SK-MEL-5 (cell line): ENCODE data around the gene PEAR1. TPM values are rescaled to one million over a fixed set of nuclear protein-coding genes. Genes with fewer than 3 reads are reported as not detected.

Experiments
- DNase-seq: peaks from one replicate; pipeline ENCODE4 v3.0.0-alpha.2; 2016; ENCODE audit warnings: low read depth, low spot score
- in situ Hi-C: cut with HindIII; loops from 2 replicates; pipeline ENCODE4 v1.10.0; 2016; ENCODE audit warnings: low sequenced_read_pairs, high pct_unique_total_duplicates, low pct_unique_long_range_greater_than_20kb
- total RNA-seq: library from RNA; depleted of rRNA; stranded (reverse); fragments of >200 nt; shearing (Covaris generic); gene quantifications from 2 replicates; pipeline ENCODE4 v1.2.3, GENCODE V29; 2014

The PEAR1 gene
- total RNA-seq, 1 experiment from 2014 or later, result not detected

DNA sequence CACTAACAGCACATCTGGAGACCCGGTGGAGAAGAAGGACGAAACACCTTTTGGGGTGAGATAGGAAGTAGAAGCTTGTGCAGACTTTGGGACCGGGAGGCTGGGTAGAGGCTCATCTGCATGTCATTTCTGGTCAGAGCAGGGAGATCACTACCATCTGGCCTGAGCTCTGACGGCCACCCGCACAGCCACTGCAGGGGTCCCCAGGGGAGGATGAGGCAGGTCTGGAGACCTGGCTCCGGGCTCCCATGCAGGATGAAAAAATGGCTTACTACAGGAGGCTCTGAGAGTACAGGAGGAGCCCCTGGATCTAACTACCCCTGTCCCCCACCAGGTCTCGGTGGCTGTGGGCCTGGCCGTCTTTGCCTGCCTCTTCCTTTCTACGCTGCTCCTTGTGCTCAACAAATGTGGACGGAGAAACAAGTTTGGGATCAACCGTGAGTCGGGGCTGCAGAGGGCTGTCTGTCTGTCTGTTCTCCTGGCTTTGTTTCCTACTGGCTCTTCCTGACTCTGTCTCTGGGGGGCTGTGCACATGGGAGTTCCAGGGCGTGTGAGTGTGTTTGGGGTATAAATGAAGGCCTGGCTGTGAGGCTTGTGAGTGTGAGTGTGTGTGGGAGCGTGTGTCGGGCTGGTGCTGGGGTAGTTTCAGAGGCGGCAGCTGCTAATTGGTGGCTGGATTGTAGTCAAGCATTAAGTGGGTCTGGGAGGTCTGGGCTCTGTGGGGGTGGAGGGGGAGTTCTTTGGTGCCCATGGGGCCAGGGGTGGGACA is 18.8 kb upstream of the PEAR1 start:
- in situ Hi-C loops, result no loop called here
- DNase-seq, result no peak

DNA sequence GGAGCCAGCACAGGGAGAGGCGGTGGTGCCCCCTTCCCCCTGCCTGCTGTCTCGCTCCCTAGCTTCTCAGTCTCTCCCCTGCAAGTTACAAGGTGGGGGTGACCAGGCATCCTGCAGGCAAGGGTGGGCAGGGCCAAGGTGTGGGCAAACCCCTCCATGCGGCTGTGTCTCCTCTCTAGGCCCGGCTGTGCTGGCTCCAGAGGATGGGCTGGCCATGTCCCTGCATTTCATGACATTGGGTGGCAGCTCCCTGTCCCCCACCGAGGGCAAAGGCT is 18.2 kb upstream of the PEAR1 start:
- in situ Hi-C loops, result no loop called here
- DNase-seq, result no peak

DNA sequence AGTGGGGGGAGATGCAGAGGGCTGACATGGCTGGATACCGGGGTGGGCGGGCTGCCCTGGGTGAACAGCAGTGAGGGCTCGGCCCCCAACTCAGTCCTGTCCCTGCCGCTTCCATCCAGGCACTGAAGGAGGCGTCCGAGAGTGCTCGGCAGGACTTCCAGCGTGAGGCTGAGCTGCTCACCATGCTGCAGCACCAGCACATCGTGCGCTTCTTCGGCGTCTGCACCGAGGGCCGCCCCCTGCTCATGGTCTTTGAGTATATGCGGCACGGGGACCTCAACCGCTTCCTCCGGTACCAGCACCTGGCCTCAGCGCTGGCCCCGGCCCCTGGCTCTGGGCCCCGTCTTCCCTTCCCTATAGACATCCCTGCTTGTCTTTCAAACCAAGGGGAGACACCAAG is 17.2 kb upstream of the PEAR1 start:
- in situ Hi-C loops, result no loop called here
- DNase-seq, result no peak

DNA sequence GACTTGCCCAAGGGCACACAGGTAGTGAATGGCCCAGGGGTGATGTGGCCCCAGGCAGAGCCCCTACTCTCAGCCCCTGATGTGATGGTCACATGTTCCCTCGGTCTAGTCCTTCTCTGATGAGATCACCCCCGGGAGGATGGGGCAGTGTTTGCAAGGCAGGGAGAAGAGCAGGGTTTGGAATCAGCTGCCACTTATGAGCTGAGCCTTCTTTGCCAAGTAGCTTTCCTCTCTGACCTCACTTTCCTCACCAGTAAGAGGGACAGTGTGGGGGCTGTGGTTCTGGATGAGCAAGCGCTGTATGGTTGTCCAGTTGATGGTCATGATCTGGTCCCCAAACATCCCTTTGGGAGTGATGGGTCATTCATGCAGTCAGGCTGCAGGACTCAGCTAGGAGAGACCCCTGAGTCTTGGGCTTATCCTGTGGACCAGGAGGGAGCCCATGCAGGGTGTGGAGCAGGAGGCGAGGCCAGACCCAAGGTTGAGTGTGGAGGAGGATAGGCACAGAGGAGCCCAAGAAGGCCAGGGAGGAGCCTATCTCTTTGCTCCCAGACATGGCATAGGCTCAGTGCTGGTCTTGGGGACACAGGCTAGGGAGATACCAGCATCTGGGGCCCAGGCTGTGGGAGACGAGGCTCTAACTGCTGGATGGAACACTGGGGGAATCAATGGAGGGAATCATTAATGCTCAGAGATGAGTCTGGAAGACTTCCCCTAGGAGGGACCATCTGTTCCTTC is 15.9 kb upstream of the PEAR1 start:
- in situ Hi-C loops, result no loop called here
- DNase-seq, result no peak

DNA sequence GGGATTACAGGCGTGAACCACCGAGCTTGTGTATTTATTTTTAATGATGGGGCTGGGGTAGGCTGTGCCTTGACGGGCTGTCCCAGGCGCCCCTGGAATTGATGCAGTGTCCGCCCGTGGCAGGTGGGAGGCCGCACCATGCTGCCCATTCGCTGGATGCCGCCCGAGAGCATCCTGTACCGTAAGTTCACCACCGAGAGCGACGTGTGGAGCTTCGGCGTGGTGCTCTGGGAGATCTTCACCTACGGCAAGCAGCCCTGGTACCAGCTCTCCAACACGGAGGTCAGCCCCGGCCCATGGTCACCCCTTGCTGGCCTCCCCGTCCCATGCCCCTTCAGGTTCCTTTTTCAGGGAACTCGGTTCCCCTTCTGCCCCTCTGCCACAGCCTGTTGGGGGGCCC is 13.6 kb upstream of the PEAR1 start:
- DNase-seq, result no peak
- in situ Hi-C loops, result no loop called here

DNA sequence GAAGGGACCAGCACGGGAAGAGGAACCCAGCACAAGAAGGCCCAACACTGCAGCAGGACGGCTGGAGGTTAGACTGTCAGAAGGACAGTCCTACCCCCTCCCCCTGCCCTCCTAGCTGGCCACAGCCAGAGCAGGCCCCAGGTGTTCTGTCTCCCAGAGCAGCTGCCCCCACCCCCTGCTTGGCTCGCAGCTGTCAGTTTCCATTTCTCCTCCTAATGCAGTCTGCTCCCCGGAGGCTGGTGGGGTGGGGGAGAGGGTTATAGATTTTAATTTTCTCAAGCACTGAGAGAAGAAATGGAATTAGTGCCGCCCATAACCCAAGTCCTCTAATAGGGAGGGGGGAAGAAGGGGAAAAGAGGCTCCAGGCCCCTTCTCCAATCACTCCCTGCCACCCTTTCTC is 13.0 kb upstream of the PEAR1 start:
- in situ Hi-C loops, result no loop called here
- DNase-seq, result no peak

DNA sequence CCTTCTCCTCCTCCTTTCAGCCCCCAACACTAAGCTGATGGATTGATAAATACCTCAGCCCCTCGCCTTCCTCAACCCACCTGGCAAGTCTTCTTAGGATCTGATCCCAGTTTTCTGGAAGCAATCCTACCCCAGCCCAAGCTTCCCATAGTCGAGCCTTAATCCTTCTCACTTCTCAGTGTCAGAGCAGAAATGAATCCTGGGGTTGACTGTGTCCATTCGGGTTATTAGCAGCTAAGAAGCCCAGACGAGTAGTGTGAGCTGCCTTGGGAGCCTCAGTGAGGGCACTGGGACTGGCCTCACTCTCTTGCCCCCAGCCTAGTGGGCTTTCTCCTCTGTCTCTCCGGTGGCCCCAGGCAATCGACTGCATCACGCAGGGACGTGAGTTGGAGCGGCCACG is 12.4 kb upstream of the PEAR1 start:
- no peak for DNase-seq
- in situ Hi-C loops, result no loop called here

DNA sequence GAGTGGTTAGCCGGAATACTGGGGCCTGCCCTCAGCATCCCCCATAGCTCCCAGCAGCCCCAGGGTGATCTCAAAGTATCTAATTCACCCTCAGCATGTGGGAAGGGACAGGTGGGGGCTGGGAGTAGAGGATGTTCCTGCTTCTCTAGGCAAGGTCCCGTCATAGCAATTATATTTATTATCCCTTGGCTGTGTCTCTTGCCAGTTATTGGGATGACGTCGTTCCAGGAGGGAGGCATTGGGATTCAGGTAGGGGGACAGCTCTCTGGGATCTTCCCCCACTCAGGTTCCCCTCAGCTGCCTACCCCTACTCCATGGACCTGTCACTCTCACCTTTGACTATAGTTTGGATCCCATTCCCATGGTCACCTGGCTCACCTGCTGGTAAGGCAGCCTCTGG is 11.9 kb upstream of the PEAR1 start:
- no peak for DNase-seq
- in situ Hi-C loops, result no loop called here

DNA sequence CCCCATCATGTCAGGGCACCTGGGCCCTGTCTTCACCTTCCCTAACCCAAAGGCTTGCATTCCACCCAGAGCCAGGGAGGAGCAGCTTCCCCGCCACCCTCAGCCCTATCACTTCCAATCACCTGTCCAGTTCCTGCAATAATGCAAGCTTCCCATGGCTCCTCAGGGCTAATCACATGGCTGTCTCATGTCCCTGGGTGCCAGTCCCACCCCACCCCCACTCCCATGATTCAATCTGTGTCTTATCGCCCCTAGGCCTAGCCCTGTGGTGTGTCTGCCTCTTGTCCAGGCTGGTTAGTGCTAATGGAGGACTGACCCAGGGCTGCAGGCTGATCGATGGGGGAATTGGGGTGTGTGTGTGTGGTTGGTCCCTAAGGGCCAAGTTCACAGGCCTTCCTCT is 11.0 kb upstream of the PEAR1 start:
- in situ Hi-C loops, result no loop called here
- peak; percentile 32 for DNase-seq

DNA sequence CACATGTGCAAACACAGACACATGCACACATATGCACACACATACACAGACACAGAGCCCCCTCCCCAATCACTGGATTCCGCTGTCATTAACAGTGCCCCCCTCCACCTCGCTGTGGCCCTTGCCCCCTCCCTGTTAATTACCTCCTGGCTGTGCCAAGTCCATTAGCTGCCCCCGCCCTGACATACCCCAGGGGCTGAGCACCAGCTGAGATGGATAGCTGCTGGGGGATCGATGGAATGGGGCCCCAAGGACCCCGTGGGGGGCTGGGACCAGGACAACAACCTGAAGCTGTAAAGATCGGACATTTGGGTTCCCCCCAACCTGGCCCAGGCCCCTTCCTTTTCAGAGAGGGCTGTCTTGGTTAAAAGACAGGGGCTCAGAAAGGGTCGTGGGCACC is 9.6 kb upstream of the PEAR1 start:
- in situ Hi-C loops, result no loop called here
- no peak for DNase-seq

DNA sequence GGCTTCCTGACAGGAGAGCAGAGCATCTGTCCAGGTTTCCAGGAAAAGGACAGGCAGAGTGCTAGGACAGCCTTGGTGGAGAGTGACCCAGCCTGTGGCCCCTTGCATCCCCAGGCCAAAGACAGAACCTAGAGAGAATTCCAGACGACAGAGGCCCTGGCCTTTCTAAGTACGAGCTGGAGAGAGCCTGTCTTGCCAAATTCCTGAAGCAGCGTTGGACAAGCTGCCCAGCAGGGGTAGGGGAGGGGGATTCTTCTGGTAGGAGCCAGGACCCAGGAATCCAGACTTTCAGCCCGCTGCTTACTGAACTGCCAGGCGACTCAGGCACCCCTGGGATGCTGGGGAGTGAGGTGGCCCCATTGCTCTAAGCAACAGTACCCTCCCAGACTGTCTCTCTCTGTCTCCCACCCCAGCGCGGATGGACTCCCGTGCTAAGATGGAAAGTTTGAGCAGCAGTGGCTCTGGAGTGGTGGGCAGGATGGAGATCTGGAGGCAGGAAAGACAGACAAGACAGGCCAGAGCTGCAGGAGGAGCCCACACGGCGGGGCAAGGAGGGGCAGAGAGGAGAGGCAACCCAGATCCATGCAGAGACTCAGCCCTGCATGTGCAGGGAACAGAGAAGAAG is 8.8 kb upstream of the PEAR1 start:
- DNase-seq, result no peak
- in situ Hi-C loops, result no loop called here

DNA sequence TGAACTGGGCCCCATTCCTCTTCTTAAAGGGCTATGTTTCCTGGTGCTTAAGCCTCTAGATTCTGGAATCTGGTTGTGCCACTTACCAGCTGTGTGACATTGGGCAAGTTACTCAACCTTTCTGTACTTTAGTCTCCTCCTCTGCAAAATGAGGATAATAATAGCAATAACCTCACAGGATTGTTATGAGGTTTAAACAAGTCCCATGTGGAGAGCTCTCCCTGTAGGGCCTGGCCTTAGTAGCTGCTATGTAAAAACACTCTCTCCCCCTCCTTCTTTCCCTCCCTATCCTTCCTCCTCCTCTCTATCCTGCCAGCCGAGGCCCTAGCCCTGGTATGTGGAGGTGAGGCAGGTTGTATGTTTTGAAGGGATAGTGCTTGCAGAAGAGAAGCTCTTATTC is 8.2 kb upstream of the PEAR1 start:
- in situ Hi-C loops, result no loop called here
- no peak for DNase-seq

DNA sequence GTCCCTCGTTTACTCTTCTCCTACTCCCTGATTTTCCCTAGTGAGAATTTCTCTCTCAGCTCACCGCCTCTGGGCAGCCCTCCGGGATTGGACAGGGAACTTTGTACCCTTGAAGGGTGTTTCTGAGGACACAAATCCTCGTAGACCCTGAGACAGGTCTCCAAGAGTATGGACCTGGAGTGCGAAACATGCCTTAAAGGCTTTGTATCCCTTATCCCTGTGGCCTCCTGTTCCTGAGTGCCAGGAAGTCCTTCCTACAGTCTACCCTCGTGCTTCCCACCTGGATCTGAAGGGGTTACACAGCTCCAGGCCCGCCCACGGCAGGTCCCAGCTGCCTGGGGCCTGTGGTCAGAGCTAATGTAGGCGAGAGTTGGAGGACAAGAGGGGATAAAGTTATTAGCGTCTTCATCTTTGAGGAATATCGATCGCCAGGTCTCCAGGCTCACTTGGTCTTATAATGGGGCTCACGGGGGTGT is 7.6 kb upstream of the PEAR1 start:
- in situ Hi-C loops, result no loop called here
- no peak for DNase-seq

DNA sequence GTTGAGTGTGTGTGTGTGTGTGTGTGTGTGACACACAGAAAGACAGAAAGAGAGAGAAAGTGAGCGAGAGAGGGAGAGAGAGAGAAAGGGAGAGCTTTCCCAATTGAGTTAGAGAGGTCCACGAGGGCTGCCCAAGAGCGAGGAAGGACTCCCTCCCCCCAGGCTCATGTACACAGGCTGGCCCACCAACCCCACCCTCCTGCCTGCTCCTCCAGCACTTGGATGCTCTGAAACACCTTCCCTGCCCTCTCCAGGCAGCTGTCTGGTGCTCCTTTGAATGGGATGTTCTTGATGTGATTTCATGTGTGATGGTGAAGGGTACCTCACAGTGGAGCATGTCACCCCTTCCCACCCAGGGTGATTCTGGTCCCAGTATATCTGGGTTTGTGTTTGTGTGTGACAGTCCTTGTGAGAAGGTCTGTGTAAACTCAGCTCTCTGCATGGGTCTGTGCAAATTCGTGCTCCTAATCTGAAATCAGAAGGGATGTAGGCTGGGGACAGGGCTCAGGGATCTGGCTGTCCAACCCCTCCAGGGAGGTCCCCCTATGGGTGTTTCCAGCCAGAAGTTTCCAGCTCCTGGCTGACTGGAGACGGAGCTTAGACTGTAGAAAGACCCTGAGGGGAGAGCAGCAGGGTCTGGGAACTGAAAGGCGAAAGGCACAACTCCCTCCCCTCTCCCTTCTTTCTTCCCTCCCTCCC is 6.8 kb upstream of the PEAR1 start:
- in situ Hi-C loops, result no loop called here
- no peak for DNase-seq

DNA sequence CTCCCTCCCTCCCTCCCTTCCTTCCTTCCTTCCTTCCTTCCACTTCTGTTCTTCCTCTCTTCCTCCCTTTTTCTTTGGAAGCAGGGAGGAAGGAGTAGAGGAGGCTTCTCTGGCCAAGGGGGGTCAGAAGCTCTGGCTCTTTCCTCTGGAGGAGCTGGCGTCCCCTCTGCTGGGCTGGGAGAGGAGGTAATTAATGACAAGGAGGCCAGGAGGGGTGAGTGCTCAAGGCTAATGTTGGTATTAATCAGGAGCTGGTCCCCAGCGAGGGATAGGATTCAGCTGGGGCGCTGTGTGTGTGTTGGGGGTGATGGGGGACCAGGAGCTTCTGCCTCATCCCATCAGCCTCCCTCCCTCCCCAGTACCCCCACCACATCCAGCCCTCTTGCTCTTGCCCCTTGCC is 6.2 kb upstream of the PEAR1 start:
- in situ Hi-C loops, result no loop called here
- DNase-seq, result no peak

DNA sequence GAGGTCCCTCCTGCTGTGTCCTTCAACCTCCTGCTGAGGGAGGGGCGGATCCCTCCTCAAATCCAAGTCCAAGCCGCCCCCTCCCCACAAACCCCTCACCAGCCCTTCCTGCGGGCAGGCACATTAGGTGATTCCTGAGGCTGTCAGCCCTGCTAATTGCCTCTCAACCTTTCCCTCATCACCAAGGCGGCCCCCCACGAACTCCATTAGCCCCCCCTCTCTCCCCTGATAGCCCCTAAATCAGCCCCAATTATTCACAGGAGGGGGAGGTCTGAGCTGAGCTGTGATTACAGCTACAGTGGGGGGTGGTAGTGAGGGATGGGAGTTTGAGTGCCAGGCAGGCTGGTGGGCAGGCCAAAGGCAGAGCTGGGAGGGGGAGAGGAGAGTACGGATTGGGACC is 5.8 kb upstream of the PEAR1 start:
- in situ Hi-C loops, result no loop called here
- no peak for DNase-seq

DNA sequence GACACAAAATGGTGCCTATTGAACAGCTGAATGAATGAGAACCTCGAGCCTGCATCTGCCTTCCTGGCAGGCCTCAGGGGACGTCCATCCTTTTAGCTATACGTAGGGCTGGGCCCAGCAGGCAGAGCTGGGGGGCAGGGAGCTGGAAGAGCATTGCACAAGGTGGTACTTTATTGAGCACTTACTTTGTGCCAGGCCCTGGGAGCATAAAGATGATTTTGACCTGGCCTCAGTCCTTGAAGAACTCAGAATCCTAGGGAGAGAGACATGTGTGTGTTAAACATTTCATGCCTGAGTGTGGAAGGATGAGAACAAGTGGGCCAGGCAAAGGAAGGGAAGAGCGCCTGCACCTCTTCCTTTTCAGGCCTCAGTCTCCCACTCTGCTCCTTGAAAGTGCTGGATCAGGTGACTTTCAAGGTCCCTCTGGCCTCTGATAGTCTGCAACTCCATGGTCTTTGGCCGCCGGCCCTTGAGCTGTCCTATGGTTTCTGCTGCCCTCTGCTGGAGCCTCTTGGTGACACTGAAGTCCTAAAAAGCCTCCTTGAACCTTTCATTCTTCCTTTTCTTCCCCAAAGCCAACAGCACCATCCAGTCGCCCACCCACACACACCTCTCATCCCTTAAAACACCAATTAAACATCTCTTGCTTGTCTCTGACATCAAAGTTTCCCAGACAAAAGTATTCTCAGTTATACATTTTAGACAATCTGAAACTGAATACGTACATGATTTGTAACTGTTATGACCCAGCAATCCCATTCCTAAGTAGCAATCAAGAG is 3.5 kb upstream of the PEAR1 start:
- peak; percentile 86 for DNase-seq
- in situ Hi-C loops, result no loop called here
